Loucy (cell line): ENCODE measurements around the gene RBFOX2.
"Not testable (repeated sequence)": the region's sequence is repeated elsewhere in the genome, so short reads cannot be mapped to it uniquely, and the experiment has no call there.

ENCODE experiments used
- H2AFZ ChIP-seq: fragments of 200-600 bp; sonication (generic); 2 replicates; pipeline ENCODE4 v1.6.0; 2016; ENCODE audit warnings: antibody characterized with exemption, mild to moderate bottlenecking, low read length, moderate library complexity
- H3F3A ChIP-seq: fragments of 200-600 bp; 2 replicates; pipeline ENCODE4 v1.6.0; 2016; ENCODE audit warnings: antibody characterized with exemption, low read depth, mild to moderate bottlenecking
- H3K27me3 ChIP-seq: fragments of 200-600 bp; sonication (generic); 2 replicates; pipeline ENCODE4 v1.6.1; 2014; ENCODE audit warnings: low read length, mild to moderate bottlenecking; ENCODE audit not compliant: insufficient read depth, poor library complexity, severe bottlenecking
- H3K36me3 ChIP-seq: fragments of 200-600 bp; sonication (generic); 2 replicates; pipeline ENCODE4 v1.6.1; 2016; ENCODE audit warnings: low read length; ENCODE audit not compliant: insufficient read depth
- H3K4me1 ChIP-seq: fragments of 200-600 bp; sonication (generic); 2 replicates; pipeline ENCODE4 v1.5.1; 2014; ENCODE audit warnings: low read length, mild to moderate bottlenecking; ENCODE audit not compliant: insufficient read depth, poor library complexity, severe bottlenecking
- H3K4me2 ChIP-seq: fragments of 200-600 bp; sonication (generic); 2 replicates; pipeline ENCODE4 v1.6.0; 2014; ENCODE audit warnings: antibody characterized with exemption, low read length, low read depth, mild to moderate bottlenecking; ENCODE audit not compliant: poor library complexity, severe bottlenecking
- H3K4me3 ChIP-seq: fragments of 200-600 bp; sonication (generic); 2 replicates; pipeline ENCODE4 v1.5.1; 2014; ENCODE audit warnings: low read length, mild to moderate bottlenecking, mixed read lengths; ENCODE audit not compliant: poor library complexity, severe bottlenecking
- H3K79me2 ChIP-seq: fragments of 200-600 bp; sonication (generic); 2 replicates; pipeline ENCODE4 v1.6.1; 2014; ENCODE audit warnings: low read length; ENCODE audit not compliant: insufficient read depth
- H3K9ac ChIP-seq: fragments of 200-600 bp; sonication (generic); 2 replicates; pipeline ENCODE4 v1.6.0; 2014; ENCODE audit warnings: mild to moderate bottlenecking, low read depth, low read length, moderate library complexity; ENCODE audit not compliant: poor library complexity, severe bottlenecking
- H3K9me2 ChIP-seq: fragments of 200-600 bp; sonication (generic); replicated peaks from 2 replicates; pipeline ENCODE4 v1.6.1; 2016; ENCODE audit warnings: low read depth, low read length, mixed read lengths
- H3K9me3 ChIP-seq: fragments of 200-600 bp; sonication (generic); 2 replicates; pipeline ENCODE4 v1.6.1; 2014; ENCODE audit warnings: mild to moderate bottlenecking, antibody characterized with exemption, low read length, low read depth; ENCODE audit not compliant: insufficient read depth
- H4K20me1 ChIP-seq: fragments of 200-600 bp; sonication (generic); 2 replicates; pipeline ENCODE4 v1.6.0; 2014; ENCODE audit warnings: antibody characterized with exemption, low read length, mild to moderate bottlenecking; ENCODE audit not compliant: insufficient read depth, poor library complexity, severe bottlenecking
- CTCF ChIP-seq: fragments of 200-600 bp; sonication (generic); conservative IDR thresholded peaks from 2 replicates; pipeline ENCODE4 v1.5.1; 2014; ENCODE audit warnings: mild to moderate bottlenecking, antibody characterized with exemption, low read length
- EZH2phosphoT487 ChIP-seq: fragments of 200-600 bp; IDR thresholded peaks from 2 replicates; pipeline ENCODE4 v1.6.1; 2018; ENCODE audit warnings: antibody characterized with exemption, mild to moderate bottlenecking, moderate library complexity, borderline replicate concordance

The RBFOX2 gene

GRCh38 chr22:35792506-35792905 lies 236.1 kb downstream of the RBFOX2 start:
- H2AFZ ChIP-seq = no peak overlapping the region
- no peaks in the 10 kb centered on the region for H3K79me2 ChIP-seq
- H3K27me3 ChIP-seq = no peaks in the 10 kb centered on the region
- no peaks in the 10 kb centered on the region for H4K20me1 ChIP-seq
- H3K36me3 ChIP-seq = no peaks in the 10 kb centered on the region
- H3K4me2 ChIP-seq = no peak overlapping the region
- no peak for TF ChIP-seq EZH2phosphoT487
- TF ChIP-seq CTCF = no peak
- H3K9me2 ChIP-seq = no peaks in the 10 kb centered on the region
- no peak overlapping the region for H3K4me3 ChIP-seq
- no peak overlapping the region for H3K9ac ChIP-seq
- no peaks in the 10 kb centered on the region for H3F3A ChIP-seq
- no peaks in the 10 kb centered on the region for H3K4me1 ChIP-seq
- H3K9me3 ChIP-seq = no peaks in the 10 kb centered on the region

DNA sequence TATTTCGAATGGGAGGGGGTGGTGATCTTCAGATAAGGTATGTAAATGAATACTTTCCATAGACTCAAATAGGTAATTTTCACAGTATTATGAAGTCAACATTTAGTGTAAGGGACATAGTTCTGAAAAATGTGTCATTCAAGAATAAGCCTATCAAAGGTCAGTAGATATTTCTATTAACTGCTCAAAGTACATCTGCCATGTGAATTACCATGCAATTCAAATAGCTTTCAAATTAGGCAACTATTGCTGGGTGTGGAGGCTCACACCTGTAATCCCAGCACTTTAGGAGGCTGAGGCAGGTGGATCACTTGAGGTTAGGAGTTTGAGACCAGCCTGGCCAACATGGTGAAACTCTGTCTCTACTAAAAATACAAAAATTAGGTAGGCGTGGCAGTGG lies 236.8 kb downstream of the RBFOX2 start:
- H4K20me1 ChIP-seq, H3K79me2 ChIP-seq, H2AFZ ChIP-seq, H3K9ac ChIP-seq, H3K27me3 ChIP-seq, H3K9me2 ChIP-seq, H3K4me2 ChIP-seq, H3F3A ChIP-seq, H3K36me3 ChIP-seq, H3K9me3 ChIP-seq, H3K4me3 ChIP-seq, H3K4me1 ChIP-seq: not testable (repeated sequence)

DNA sequence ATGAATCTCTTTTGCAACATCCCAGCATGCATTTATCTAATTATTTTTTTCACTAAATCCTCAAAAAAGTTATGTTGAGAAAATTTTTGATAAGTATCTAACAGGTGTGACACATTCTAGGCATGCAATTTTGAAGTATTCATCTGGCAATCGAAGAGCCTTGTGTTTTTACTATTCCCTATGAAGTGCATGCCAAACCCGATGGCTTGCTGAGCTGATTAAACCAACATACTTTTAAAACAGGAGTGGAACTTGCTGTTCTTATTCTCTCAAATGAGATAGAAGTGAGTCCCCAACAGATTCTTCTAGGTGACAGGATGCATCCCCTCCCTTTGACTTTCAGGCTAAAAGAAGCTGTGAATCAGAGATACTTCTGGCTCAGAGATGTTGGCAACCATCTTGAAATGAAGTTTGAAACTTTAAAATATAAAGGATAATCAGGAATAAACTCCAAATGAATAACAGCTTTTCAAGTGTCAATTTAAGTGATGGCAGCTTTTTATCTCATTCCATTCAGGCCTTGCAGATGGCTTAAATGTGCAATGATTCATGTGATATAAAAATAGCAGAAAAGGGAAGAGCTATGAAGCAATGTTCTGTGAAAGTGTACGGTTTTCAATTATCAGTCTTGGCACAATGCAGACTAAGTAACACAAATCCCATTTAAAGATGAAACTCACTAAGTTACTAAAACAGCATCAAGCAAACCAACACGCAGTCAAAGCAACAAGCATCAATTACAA lies 243.3 kb downstream of the RBFOX2 start:
- Histone ChIP-seq H2AFZ (no peak overlapping the region), H4K20me1 (no peaks in the 10 kb centered on the region), H3K9me2 (no peaks in the 10 kb centered on the region), H3K4me3 (no peak overlapping the region), H3K9ac (no peak overlapping the region), H3K9me3 (no peaks in the 10 kb centered on the region), H3K36me3 (0 out of 2 replicates have a peak, but pooled peaks cover 3% of the 10 kb centered on the region), H3K4me2 (no peak overlapping the region), H3K27me3 (no peaks in the 10 kb centered on the region), H3K4me1 (peaks cover 14% of the 10 kb centered on the region), H3F3A (no peaks in the 10 kb centered on the region), H3K79me2 (no peaks in the 10 kb centered on the region)
- TF ChIP-seq CTCF (no peak), EZH2phosphoT487 (no peak)

DNA sequence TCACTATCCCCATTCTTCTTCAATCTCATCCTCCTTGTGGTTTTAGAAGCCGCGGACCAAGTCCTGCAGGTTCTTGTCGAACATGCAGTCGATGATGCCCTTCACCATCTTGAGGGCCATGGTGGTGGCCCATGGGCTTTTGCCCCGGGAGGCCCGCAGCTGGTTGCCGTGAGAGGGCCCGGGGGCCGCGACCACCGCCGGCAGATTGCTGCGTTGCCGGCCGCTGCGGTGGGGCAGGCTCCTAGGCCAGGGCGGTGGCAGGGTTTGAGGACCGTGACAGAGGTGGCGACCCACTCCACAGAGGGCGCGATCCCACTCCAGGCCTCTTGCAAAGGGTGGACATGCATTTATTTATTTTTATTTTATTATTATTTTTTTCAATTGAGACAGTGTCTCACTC lies 244.0 kb downstream of the RBFOX2 start:
- Histone ChIP-seq H3F3A (no peaks in the 10 kb centered on the region), H3K27me3 (no peaks in the 10 kb centered on the region), H3K9me2 (no peaks in the 10 kb centered on the region), H4K20me1 (no peaks in the 10 kb centered on the region), H3K4me1 (peaks cover 14% of the 10 kb centered on the region), H3K9me3 (no peaks in the 10 kb centered on the region), H3K36me3 (0 out of 2 replicates have a peak, but pooled peaks cover 3% of the 10 kb centered on the region), H3K79me2 (no peaks in the 10 kb centered on the region), H2AFZ (no peak overlapping the region), H3K9ac (no peak overlapping the region), H3K4me2 (no peak overlapping the region), H3K4me3 (no peak overlapping the region)
- TF ChIP-seq CTCF (no peak), EZH2phosphoT487 (no peak)
